Endothelial cell (in vitro differentiated cells): ENCODE measurements around the gene UBE2E2. TPM values are rescaled to one million over a fixed set of nuclear protein-coding genes. Genes with fewer than 3 reads are reported as not detected.

Experiments
- DNase-seq: peaks from one replicate; pipeline ENCODE4 v3.0.0; 2021; ENCODE audit warnings: low spot score
- H3K27ac Mint-ChIP-seq: one replicate; pipeline ENCODE4 v1.8.0; 2021; ENCODE audit warnings: mixed read lengths, inconsistent platforms; ENCODE audit not compliant: unreplicated experiment
- H3K27me3 Mint-ChIP-seq: one replicate; pipeline ENCODE4 v1.8.0; 2021; ENCODE audit warnings: mild to moderate bottlenecking, moderate library complexity, mixed read lengths, inconsistent platforms; ENCODE audit not compliant: unreplicated experiment
- H3K36me3 Mint-ChIP-seq: one replicate; pipeline ENCODE4 v1.8.0; 2021; ENCODE audit warnings: mild to moderate bottlenecking, low read depth, mixed read lengths, inconsistent platforms; ENCODE audit not compliant: unreplicated experiment
- H3K4me1 Mint-ChIP-seq: one replicate; pipeline ENCODE4 v1.8.0; 2021; ENCODE audit warnings: mild to moderate bottlenecking, mixed read lengths, inconsistent platforms; ENCODE audit not compliant: unreplicated experiment
- H3K4me3 Mint-ChIP-seq: one replicate; pipeline ENCODE4 v1.8.0; 2021; ENCODE audit warnings: mild to moderate bottlenecking, mixed read lengths, inconsistent platforms; ENCODE audit not compliant: unreplicated experiment
- H3K9me3 Mint-ChIP-seq: one replicate; pipeline ENCODE4 v1.8.0; 2021; ENCODE audit warnings: mixed read lengths, inconsistent platforms; ENCODE audit not compliant: unreplicated experiment
- CTCF ChIP-seq: fragments of 200-600 bp; sonication (generic); IDR thresholded peaks from one replicate; pipeline ENCODE4 v1.5.0; 2021; ENCODE audit warnings: antibody characterized with exemption; ENCODE audit not compliant: unreplicated experiment
- total RNA-seq: library from RNA; stranded (reverse); fragmentation: NEBNext Ultra II Directional; extraction: Animal tissue kit (Norgen Biotek cat#: 25700); gene quantifications from one replicate; pipeline ENCODE4 v1.2.1, GENCODE V29; 2021; ENCODE audit not compliant: unreplicated experiment

UBE2E2 gene
- total RNA-seq, 1 donor from 2014 or later, result 46.9 TPM

GRCh38 chr3:23580096-23580713 lies 377.1 kb downstream of the UBE2E2 start:
- H3K4me1 Mint-ChIP-seq, result no peaks in the 10 kb centered on the region
- no peak overlapping the region for H3K27ac Mint-ChIP-seq
- TF ChIP-seq CTCF, result no peak
- H3K9me3 Mint-ChIP-seq, result no peaks in the 10 kb centered on the region
- no peak for DNase-seq
- H3K27me3 Mint-ChIP-seq, result no peaks in the 10 kb centered on the region
- H3K36me3 Mint-ChIP-seq, result no peaks in the 10 kb centered on the region
- H3K4me3 Mint-ChIP-seq, result no peak overlapping the region

- DNase-seq, result no peak
- Mint-ChIP-seq H3K36me3 (no peaks in the 10 kb centered on the region), H3K27ac (no peak overlapping the region), H3K27me3 (peaks cover 2% of the 10 kb centered on the region), H3K4me1 (no peaks in the 10 kb centered on the region), H3K9me3 (no peaks in the 10 kb centered on the region), H3K4me3 (no peak overlapping the region)
- TF ChIP-seq CTCF, result no peak
Observed at GRCh38 chr3:23583980-23584740, 381.0 kb downstream of the UBE2E2 start.

GRCh38 chr3:23587513-23587912 lies 384.4 kb downstream of the UBE2E2 start:
- Mint-ChIP-seq H3K4me3 (no peak overlapping the region), H3K36me3 (peaks cover 4% of the 10 kb centered on the region), H3K4me1 (no peaks in the 10 kb centered on the region), H3K27ac (no peak overlapping the region), H3K9me3 (no peaks in the 10 kb centered on the region), H3K27me3 (peaks cover 2% of the 10 kb centered on the region)
- TF ChIP-seq CTCF, result no peak
- no peak for DNase-seq

GRCh38 chr3:23588547-23588946 lies 385.4 kb downstream of the UBE2E2 start:
- H3K4me1 Mint-ChIP-seq, result no peaks in the 10 kb centered on the region

More at GRCh38 chr3:23588547-23588946, 385.4 kb downstream of the UBE2E2 start:
- peaks cover 4% of the 10 kb centered on the region for H3K36me3 Mint-ChIP-seq
- no peak for TF ChIP-seq CTCF
- H3K27me3 Mint-ChIP-seq, result peaks cover 2% of the 10 kb centered on the region
- no peaks in the 10 kb centered on the region for H3K9me3 Mint-ChIP-seq
- H3K27ac Mint-ChIP-seq, result no peak overlapping the region
- no peak for DNase-seq
- H3K4me3 Mint-ChIP-seq, result no peak overlapping the region
